WI38 (cell line): Measurements from ENCODE around the gene LCE7A.

Source experiments
- H3K4me3 ChIP-seq: 2 replicates; pipeline ENCODE4 v1.5.1; 2011; ENCODE audit warnings: low read depth, mild to moderate bottlenecking, control low read depth, low read length
- CTCF ChIP-seq: IDR thresholded peaks from 2 replicates; pipeline ENCODE4 v1.5.1; 2012; ENCODE audit warnings: low read depth, mild to moderate bottlenecking, control low read depth, low read length

LCE7A gene

GRCh38 chr1:152886758-152887409, 27.1 kb downstream of the LCE7A start:
- H3K4me3 ChIP-seq = no peak overlapping the region
- no peak for TF ChIP-seq CTCF

- TF ChIP-seq CTCF = no peak
- H3K4me3 ChIP-seq = no peak overlapping the region
These were observed 28.3 kb downstream of the LCE7A start for GRCh38 chr1:152888126-152888525.

- H3K4me3 ChIP-seq = no peak overlapping the region
- TF ChIP-seq CTCF = no peak
These were observed 39.2 kb downstream of the LCE7A start for GRCh38 chr1:152899027-152899426.

DNA sequence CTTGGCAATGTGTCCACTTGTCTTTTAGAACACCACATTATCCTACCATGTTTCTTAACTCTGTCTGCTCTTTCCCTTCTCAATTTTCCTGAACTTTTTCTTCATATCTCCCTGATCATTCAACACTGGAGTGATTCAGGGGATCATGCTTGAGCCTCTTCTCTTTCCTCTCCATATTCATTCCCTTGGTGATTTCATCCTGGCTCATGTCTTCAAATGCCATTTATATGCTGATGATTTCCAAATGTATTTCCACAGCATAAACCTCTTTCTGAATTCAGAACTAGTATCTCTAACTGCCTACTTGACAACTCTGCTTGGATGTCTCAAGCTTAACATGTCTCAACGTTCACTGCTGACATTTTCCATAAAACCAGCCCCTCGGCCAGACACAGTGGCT, 40.1 kb downstream of the LCE7A start:
- TF ChIP-seq CTCF = no peak
- no peak overlapping the region for H3K4me3 ChIP-seq

- no peak for TF ChIP-seq CTCF
- no peak overlapping the region for H3K4me3 ChIP-seq
These were observed 41.8 kb downstream of the LCE7A start for GRCh38 chr1:152901631-152902030.

DNA sequence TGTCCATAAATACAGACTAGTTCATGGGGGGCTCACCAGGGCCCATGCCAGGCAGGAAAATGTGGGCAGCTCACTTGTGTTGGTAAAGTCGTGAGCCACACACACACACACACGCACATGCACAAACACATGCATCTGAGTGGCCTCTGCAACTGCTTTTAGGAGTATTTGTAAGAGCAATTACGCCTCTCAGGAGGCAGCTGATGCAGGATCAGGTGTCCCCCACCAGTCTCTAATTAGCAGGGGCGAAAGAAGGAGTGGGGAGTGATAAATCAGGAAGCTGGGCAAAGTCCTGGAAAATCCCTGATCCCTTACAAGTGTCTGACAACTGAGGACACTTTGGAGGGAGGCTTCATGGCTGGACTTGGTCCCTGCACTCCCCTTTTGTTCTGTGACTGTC, 42.8 kb downstream of the LCE7A start:
- TF ChIP-seq CTCF = no peak
- no peak overlapping the region for H3K4me3 ChIP-seq

GRCh38 chr1:152904688-152905440, 45.1 kb downstream of the LCE7A start:
- no peak for TF ChIP-seq CTCF
- H3K4me3 ChIP-seq = no peak overlapping the region
